ENCODE data around the gene SLC8A1. TPM values are rescaled to one million over a fixed set of nuclear protein-coding genes. Genes with fewer than 3 reads are reported as not detected.
A peak's percentile ranks its signal among the peaks of the same experiment; 100 is the strongest.

Gene SLC8A1
- total and polyA plus RNA-seq, 2 donors from 2014 or later, result 12.9 to 33.9 TPM

- Histone ChIP-seq H3K36me3 (ENCODE audit: control insufficient read depth in 2 of 3, insufficient read depth in 3 of 3, low read length in 3 of 3) (no peaks in the 10 kb centered on the region), H3K9ac (ENCODE audit: low read length in 3 of 3) (no peak overlapping the region), H3K4me1 (ENCODE audit: control insufficient read depth in 2 of 3, insufficient read depth in 2 of 3, low read depth in 1 of 3, low read length in 3 of 3) (peaks cover 0 to 3% (median 0%) of the 10 kb centered on the region in 3 donors), H3K27ac (ENCODE audit: low read depth in 2 of 2, low read length in 2 of 2) (no peak overlapping the region), H3K27me3 (ENCODE audit: control insufficient read depth, insufficient read depth, low read length) (no peaks in the 10 kb centered on the region), H3K4me3 (ENCODE audit: low read length in 3 of 3) (no peak overlapping the region), H3K9me3 (ENCODE audit: control insufficient read depth in 2 of 3, insufficient read depth in 1 of 3, low read length in 3 of 3) (no peaks in the 10 kb centered on the region)
- DNase-seq (no peak), FAIRE-seq (no peak)
- intact Hi-C loops (cut with DNase I), result no loop called here
- TF ChIP-seq, protein P1, sequence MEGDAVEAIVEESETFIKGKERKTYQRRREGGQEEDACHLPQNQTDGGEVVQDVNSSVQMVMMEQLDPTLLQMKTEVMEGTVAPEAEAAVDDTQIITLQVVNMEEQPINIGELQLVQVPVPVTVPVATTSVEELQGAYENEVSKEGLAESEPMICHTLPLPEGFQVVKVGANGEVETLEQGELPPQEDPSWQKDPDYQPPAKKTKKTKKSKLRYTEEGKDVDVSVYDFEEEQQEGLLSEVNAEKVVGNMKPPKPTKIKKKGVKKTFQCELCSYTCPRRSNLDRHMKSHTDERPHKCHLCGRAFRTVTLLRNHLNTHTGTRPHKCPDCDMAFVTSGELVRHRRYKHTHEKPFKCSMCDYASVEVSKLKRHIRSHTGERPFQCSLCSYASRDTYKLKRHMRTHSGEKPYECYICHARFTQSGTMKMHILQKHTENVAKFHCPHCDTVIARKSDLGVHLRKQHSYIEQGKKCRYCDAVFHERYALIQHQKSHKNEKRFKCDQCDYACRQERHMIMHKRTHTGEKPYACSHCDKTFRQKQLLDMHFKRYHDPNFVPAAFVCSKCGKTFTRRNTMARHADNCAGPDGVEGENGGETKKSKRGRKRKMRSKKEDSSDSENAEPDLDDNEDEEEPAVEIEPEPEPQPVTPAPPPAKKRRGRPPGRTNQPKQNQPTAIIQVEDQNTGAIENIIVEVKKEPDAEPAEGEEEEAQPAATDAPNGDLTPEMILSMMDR (IDR thresholded peaks at IDR 0.05; ENCODE audit: borderline replicate concordance, extremely low read depth, insufficient read depth), result no peak
Observed at GRCh38 chr2:40397765-40398164, 54.1 kb downstream of the SLC8A1 start.

GRCh38 chr2:40396124-40396523 is 55.8 kb downstream of the SLC8A1 start:
- Histone ChIP-seq H3K4me1 (ENCODE audit: control insufficient read depth in 2 of 3, insufficient read depth in 2 of 3, low read depth in 1 of 3, low read length in 3 of 3) (peaks cover 0 to 3% (median 0%) of the 10 kb centered on the region in 3 donors), H3K9me3 (ENCODE audit: control insufficient read depth in 2 of 3, insufficient read depth in 1 of 3, low read length in 3 of 3) (no peaks in the 10 kb centered on the region), H3K9ac (ENCODE audit: low read length in 3 of 3) (no peak overlapping the region), H3K27me3 (ENCODE audit: control insufficient read depth, insufficient read depth, low read length) (no peaks in the 10 kb centered on the region), H3K4me3 (ENCODE audit: low read length in 3 of 3) (no peak overlapping the region), H3K36me3 (ENCODE audit: control insufficient read depth in 2 of 3, insufficient read depth in 3 of 3, low read length in 3 of 3) (no peaks in the 10 kb centered on the region), H3K27ac (ENCODE audit: low read depth in 2 of 2, low read length in 2 of 2) (no peak overlapping the region)
- peak in 2 of 5 donors; percentile 44 to 52 for DNase-seq
- intact Hi-C loops (cut with DNase I), result no loop called here
- no peak for FAIRE-seq
- TF ChIP-seq, protein P1 (IDR thresholded peaks at IDR 0.05; ENCODE audit: borderline replicate concordance, extremely low read depth, insufficient read depth), result no peak

DNA sequence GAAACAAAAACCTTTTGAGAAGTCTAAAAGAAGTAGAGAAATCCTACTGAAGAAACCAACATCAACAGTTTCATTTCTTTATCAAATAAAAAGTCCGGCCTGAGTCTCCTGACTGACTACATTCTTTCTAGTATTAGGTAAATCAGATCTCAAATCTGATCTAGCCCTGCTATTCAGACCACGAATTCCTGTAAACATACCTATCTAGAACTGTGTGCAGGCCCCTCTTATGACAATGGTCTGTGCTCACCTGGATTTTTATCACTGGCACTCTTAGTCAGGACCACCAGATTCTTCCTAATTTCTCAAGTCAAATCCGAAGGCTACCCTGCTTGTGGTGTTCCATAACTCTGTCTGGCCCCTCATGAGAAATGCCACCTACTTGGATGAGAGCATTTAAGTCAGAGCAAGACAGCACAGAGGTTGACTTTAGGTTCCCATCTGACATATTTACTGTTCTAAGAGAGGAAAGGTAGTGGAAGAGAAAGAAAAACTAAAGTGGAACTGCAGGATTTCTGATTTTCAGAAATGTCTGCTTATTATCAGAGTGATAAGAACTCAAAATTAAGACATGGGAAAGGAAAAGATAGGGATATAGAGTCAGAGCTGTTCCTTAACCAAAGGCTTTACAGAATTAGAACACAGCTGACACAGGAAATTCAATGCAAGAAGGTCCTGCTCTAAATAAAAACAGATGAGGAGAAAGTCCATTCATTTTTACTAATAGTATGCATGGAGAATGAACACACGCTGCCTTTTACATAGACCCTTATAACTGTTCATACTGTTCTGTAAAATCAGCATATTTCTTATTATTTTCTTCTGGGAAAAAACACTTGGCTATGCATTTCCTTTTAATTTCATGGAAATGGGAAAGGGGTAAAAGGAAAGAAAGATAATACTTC is 56.5 kb downstream of the SLC8A1 start:
- no peaks in the 10 kb centered on the region for H3K27me3 ChIP-seq (ENCODE audit: control insufficient read depth, insufficient read depth, low read length)
- TF ChIP-seq, protein P1 (IDR thresholded peaks at IDR 0.05; ENCODE audit: borderline replicate concordance, extremely low read depth, insufficient read depth), result no peak
- H3K4me1 ChIP-seq (ENCODE audit: control insufficient read depth in 2 of 3, insufficient read depth in 2 of 3, low read depth in 1 of 3, low read length in 3 of 3), result peaks cover 0 to 1% (median 0%) of the 10 kb centered on the region in 3 donors
- intact Hi-C loops (cut with DNase I), result no loop called here
- H3K4me3 ChIP-seq (ENCODE audit: low read length in 3 of 3), result no peak overlapping the region
- no peaks in the 10 kb centered on the region for H3K36me3 ChIP-seq (ENCODE audit: control insufficient read depth in 2 of 3, insufficient read depth in 3 of 3, low read length in 3 of 3)
- FAIRE-seq (no peak), DNase-seq (no peak)
- H3K9me3 ChIP-seq (ENCODE audit: control insufficient read depth in 2 of 3, insufficient read depth in 1 of 3, low read length in 3 of 3), result no peaks in the 10 kb centered on the region
- H3K27ac ChIP-seq (ENCODE audit: low read depth in 2 of 2, low read length in 2 of 2), result no peak overlapping the region
- no peak overlapping the region for H3K9ac ChIP-seq (ENCODE audit: low read length in 3 of 3)

Data from kidney (tissue), 14 donors.